NCI-H2171 treated with DMSO at 0.1 percent for 48 hours (cell line): ENCODE data around the gene COMP.

ENCODE experiments used
- DNase-seq: peaks from one replicate; lab custom pipeline; 2025; lab: John Stamatoyannopoulos, UW

COMP gene

DNA sequence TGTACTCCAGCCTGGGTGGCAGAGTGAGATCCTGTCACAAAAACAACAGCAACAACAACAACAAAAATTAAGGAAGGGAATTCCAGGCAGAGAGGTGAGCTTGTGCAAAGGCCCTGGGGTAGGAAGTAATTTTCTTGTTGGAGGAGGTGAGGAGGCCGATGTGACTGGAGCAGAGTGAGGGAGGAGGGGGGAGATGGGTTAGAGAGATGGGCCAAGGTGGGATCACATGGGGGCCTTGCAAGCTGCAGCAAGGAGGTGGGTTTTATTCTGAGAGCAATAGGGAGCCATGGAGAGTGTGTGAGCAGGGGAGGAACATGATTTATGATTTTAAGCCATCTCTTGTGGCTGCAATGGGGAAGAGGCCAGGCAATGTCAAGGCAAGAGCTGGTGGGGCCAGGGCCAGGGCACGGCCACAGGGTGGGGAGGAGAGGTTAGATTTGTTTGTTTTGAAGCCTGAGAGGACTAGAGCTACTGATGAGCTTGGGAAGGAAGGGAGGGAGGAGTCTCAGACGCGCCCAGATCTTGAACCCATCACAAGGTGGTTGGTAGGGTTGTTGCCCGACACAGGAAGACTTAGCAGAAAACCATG lies 12.5 kb upstream of the COMP start:
- DNase-seq: no peak

DNA sequence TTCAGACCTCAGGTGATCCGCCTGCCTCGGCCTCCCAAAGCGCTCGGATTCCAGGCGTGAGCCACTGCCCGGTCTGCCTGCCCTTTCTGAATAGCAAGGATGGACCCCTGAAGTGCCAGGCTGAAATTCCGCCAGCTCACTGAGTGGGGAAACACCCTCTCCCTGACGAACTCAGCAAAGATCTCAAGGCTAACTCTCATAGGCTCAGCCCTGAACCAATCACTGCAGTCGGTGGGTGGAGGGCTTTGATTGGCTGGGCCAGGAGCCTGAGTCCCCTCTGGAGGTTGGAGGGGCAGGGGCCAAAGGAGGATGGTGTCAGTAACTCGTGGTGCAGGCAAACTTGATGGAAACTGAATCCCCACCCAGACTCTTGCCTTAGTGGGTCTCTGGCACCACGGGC lies 11.2 kb upstream of the COMP start:
- DNase-seq: no peak

DNA sequence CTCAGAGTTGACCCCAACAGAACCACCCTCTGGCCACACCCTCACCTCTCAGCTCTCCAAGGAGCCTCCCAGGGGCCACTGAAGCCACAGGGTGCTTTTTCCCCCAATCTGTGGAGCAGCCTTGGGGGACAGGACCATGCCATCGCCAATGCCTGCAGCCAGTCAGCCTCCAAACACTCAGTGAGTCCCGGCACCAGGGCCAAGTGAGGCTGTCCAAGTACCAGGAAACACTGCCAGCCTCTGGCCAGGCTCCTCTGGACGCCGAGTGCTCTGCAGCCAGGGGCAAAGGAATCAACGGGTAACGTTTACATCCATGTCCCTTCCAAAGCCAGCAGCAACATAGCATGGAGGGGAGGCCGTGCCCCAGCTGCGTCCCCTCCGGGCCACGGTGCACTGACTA lies 9.5 kb upstream of the COMP start:
- DNase-seq: no peak

DNA sequence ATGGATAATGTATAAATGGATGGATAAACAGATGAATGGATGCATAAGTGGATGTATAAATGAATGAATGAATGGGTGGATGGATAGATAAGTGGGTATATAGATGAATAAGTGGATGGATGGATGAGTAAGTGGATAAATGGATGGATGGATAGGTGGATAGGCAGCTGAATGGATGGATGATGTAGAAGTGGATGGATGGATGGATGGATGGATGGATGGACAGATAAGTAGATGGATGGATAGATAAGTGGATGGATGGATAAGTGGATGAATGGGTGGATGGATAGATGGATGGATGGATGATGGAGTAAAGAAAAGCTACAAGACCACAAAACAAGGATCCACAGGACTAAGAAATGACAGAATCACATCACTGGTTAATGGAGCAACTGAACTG lies 9.0 kb upstream of the COMP start:
- no peak for DNase-seq

DNA sequence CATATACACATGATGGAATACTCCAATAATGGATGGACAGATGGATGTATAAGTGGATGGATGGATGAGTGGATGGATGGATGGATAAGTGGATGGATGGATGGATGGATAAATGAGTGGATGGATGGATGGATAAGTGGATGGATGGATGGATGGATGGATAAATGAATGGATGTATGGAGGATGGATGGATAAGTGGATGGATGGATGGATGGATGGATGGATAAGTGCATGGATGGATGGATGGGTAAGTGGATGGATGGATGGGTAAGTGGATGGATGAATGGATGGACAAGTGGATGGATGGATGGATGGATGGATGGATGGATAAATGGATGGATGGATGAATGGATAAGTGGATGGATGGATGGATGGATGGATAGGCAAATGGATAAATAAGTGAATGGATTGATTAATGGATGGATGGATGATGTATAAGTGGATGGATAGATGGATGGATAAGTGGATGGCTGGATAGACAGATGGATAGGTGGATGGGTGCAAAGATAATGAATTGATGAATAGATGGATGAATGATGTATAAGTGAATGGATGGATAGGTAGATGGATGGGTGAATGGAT lies 8.4 kb upstream of the COMP start:
- DNase-seq: no peak

DNA sequence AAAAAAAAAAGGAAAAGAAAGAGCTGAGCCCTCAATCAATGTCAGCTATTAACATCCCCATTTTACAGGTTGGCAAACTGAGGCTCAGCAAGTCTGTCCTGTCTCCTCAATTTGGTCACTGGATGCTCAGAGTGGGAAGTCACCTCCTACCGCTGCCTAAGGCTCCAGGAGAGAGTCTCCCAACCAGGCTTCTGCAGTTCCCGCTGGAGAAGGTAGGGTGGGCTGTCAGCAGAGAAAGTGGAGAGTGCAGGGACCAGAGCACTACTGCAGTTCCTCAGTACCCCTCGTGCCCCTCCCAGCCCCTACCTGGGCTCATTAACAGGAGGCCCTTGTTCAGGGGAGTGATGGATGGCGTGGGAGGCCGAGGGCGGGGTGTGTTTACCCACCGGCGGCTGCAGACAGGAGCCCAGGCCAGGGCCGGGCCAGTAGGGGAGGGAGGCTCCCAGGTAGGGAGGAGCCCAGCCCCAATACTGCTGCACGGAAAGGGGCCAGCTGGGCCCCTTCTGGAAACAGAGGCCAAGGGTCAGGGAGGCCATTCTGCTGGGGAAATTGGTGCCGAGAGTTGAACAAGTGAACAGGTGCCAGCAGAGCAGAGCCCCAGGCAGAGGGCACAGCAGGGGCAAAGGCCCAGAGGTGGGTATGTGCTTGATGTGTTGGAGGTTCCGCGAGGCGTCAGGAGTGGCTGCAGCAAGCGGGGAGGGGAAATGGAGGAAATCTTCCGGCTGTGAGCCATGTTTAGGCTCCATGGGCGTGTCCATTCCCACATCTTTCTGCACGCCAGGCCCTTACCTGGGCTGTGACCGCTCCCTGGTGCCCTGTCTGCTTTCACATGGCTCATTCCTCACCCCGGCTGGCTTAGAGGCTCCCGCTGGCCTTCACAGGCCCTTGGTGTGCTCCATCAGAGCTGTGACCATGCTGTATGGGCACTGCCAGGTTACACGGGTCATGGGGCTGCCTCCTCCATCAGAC lies 7.6 kb upstream of the COMP start:
- no peak for DNase-seq

DNA sequence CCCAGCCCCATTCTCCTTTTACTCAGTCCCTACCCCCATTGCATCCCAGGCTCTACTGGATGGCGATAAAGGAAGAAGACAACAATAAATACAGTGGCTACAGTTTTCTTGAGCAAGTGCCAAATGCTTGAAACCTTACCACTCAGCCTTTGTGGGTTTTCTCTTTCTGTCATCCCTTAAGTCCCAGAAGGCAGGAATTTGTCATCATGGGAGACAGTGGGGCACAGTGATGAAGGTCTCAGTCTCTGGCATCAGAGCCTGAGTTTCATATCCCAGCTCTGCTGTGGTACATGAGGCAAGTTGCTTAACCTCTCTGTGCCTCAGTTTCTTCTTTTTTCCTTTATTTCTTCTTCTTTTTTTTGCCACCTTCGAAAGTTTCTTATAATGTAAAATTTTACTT lies 5.1 kb upstream of the COMP start:
- DNase-seq: no peak

DNA sequence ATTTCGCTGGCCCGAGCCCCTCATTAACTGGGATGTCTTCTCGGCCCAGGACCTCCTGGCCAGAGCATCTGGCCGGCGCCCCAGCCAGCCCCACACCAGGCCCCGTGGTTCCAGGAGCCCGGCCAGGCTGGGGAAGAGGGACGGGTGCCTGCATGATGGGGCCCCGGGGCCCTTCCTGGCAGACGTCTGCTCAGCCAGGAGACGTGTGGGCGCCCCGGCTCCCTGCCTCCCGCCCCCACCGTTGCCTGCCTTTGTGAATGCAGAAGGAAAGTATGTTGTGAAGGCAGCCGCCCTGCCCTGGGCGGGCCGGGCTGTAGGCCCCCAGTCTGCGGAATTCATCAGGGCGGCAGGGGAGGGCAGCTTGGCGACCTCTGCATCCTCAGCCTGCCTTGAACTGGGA lies 4.4 kb upstream of the COMP start:
- DNase-seq: no peak

DNA sequence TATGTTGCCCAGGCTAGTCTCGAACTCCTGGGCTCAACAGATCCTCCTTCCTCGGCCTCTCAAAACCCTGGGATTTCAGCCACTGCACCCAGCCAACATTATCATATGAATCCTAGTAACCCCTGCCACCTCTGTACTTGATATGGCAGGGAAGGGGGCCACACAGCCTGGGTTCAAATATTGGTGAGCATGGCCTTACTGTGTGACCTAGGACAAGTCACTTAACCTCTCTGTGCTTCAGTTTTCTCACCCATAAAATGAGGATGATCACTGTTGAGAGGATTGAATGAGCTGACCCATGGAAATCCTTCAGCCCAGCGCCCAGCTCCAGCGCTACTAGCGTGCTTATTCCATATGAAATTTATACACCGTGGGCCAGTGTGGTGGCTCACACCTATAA lies 3.6 kb upstream of the COMP start:
- no peak for DNase-seq

DNA sequence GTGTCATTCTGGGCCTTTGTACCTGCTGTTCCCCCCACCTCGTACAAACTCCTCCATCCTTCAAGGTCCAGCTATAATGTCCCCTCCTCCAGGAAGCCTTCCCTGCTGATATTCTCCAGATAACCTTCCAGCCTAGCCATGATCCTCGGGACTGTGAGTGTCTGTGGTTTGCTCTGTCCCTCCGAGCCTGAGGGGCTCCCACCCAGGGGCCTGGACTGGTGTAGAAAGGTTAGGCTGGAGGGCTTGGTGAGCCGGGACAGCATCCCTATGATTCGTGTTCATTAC lies 2.9 kb upstream of the COMP start:
- no peak for DNase-seq

DNA sequence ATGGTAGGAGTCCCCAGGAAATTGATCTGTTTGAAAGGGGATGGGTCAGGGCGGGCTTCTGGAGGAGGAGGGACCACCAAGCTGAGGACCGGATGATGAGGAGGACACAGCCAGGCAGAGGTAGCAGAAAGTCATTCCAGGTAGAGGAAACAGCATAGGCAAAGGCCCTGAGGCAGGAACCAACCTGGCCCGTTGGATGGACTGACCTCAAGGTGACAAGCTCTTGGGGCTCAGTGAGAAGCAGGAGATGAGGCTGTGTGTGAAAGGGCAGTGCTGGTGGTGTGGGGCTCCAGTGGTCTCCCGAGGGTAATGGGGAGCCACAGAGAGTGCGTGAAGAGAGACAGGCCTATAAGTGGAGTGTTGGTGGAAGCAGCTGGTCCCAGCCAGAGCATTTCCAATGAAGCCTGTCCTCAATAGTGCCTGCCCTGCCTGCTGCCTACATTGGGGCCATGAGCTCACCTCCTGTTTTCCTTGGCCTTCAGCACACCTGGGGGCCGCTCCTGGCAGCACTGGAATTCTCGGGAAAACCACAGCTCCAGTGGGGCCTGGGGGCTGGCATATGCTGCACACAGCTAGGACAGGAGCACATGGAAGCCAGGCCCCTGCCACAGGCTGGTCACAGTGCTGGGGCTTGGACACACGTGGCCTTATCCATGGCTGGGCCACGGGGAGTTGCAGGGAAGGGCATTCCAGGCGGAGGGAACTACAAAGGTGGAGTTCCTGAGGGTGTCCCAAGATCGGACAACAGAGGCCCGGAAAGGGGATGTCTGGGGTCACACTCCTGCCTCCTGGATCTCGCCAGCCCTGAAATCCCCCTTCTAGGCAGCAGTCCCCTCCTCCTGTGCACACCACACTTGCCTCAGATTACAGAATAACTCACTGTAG lies 2.3 kb upstream of the COMP start:
- no peak for DNase-seq

DNA sequence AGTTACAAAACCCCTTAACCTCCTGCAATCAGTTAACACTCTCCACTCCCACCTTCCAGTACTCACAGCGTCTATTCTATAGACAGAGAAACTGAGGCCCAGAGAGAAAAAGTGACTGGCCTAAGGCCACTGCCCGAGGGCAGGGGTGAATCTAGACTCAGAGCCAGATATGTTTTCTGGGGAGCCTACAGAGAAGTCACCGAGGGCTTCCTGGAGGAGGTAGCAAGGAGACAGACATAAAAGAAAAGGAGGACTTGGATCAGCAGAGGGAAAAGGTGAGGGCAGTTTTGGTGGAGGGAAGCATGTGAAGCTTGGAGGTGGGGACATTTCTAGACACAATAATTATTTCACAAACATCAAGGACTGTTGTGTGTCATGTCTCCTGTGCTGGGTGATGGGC lies 1.6 kb upstream of the COMP start:
- no peak for DNase-seq

DNA sequence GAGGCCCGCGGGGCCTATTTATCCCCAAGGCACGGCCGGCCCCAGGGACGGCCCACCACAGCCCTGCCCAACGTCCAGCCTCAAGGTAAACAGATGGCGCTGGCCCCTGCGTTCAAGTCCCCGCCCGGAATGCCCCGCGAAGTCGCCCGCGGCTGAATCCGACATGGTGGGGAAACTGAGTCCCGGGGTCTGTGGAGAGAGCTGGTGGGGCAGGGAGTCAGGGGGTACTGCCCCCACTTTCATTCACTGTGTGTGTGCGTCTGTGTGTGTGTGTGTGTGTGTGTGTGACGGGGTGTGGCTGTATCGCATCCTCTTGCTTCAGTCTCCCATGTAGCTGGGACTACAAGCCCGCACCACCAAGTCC lies 192 bp upstream of the COMP start:
- DNase-seq: no peak

DNA sequence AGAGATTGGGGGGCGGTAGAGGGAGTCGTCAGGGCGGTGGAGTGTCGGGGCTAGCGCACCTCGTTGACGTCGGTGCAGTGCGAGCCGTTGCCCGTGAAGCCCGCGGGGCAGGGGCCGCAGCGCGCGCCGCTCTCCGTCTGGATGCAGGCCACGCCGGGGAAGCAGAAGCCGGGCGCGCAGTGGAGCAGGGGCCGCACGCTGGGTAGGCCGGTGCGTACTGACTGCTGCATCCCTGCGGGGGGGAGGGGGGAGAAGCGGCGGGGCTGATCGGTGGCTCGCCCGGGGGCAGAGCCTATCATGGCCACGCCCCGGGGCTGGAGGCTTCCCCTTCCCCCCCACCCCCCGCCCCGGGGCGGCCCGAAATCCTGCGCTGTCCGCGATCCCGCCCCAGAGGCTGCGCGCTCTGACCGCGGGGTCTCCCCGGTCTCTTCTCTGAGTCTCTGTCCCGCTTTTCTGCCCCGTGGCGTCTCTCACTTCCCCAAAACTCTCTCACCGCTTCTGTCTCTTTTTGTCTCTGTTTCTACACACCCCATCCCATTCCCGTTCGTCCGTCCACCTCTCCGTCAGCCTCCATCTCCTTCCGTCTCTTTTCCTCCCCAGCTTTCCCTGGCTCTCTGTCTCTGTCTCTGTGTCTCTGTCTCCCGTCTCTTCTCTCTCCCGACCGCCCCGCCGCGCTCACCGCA lies 1.1 kb downstream of the COMP start:
- no peak for DNase-seq

DNA sequence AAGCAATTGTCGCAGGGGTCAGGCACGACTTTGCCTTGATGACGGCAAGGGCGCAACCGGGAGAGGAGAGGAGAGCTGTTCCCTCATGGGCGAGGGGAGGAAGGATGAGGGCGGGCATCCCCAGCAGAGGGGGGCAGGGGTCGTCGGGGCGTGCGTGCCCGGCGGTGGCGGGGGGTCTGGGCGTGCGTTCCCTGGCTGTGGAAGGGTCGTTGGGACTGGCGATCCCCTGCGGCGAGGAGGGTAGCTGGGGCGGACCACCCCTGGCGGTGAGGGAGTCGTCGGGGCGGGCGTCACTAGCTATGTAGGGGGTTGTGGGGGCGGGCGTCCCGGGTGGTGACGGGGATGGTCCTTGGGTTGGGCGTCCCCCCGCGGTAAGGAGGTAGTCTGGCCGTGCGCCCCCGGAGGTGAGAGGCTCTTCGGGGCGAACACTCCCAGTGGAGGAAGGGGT lies 1.7 kb downstream of the COMP start:
- no peak for DNase-seq

DNA sequence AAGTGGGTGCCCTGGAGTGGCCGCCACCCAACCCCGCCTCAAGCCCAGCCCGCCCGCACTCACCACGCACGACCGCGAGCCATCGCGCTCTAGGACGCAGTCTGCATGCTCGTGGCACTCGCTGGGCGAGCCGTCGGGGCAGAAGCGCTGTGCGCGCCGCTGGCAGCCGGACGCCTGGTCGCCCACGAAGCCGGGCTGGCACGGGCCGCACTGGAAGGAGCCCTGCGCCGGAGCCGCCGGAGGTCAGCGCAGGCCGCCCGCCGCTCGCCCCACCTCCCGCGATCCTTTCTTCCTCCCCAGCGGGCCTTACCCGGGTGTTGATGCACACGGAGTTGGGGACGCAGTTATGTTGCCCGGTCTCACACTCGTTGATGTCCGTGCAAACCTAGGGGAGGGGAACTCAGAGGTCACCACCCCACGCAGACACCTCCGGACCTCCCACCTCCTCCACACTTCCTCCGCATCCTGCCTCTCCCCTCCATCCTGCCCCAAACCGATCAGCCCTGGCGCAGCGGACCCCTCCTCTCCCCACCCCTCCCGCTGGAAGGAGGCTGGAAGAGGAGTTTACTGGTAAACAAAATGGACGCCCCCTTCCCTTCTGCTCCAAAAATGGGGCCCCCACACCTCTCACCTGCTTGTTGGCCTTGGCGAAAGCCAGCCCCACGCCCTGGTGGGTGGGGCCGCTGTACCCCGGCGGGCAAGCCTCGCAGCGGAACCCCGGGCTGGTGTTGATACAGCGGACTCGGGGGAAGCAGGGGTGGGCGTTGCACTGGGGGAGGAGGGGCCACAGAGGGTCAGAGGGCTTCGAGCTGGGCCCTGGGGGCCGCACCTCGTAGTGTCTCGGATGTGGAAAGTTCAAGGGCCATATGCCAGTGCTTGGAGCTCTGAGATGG lies 2.3 kb downstream of the COMP start:
- no peak for DNase-seq

DNA sequence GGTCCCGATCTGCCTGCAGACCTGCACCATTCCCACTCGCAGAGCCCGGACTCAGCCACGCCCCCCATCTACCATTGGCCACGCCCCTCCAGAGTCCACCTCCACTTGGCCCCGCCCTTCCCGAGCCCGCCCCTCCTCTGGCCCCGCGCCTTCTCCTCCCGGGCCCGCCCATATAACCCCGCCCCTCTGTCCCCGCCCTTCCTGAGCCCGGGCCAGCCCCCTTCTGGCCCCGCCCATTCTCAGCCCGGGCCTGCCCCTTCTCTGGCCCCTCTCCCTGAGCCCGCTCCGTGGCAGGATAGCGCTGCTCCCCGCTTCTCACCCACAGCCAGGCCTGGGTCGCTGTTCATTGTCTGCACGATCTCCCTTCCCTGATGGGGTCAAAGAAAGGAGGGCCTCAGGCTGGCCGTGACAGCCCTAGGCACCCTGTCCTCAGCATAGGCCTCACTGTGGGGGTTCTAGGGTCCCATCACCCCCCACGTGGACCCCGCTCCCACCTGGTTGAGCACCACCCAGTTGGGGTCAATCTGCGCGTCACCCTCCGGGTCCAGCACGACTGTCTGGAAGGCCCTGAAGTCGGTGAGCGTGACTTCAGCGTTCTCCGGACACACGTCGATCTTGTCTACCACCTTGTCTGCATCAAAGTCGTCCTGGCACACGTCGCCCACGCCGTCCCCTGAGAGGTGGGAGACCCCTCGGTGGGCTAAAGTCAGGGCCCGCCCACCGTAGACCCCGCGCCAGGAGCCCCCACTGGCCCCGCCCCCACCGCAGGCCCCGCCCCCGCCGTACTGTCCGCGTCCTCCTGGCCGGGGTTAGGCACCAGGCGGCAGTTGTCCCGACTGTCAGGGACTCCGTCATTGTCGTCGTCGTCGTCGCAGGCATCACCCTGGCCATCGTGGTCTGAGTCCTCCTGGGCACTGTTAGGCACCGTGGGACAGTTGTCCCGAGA lies 5.7 kb downstream of the COMP start:
- peak; percentile 40 for DNase-seq

DNA sequence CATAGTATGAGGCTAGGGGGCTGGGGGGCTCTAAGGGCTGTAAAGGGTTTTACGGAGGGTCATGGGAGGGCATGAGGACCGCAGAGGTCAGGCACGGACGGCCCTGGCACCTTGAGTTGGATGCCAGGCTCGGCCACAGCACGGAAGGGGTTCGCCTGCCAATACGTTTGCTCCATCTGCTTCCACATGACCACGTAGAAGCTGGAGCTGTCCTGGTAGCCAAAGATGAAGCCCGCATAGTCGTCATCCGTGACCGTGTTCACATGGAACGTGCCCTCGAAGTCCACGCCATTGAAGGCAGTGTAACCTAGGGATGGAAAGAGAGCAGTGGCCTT lies 6.4 kb downstream of the COMP start:
- no peak for DNase-seq

DNA sequence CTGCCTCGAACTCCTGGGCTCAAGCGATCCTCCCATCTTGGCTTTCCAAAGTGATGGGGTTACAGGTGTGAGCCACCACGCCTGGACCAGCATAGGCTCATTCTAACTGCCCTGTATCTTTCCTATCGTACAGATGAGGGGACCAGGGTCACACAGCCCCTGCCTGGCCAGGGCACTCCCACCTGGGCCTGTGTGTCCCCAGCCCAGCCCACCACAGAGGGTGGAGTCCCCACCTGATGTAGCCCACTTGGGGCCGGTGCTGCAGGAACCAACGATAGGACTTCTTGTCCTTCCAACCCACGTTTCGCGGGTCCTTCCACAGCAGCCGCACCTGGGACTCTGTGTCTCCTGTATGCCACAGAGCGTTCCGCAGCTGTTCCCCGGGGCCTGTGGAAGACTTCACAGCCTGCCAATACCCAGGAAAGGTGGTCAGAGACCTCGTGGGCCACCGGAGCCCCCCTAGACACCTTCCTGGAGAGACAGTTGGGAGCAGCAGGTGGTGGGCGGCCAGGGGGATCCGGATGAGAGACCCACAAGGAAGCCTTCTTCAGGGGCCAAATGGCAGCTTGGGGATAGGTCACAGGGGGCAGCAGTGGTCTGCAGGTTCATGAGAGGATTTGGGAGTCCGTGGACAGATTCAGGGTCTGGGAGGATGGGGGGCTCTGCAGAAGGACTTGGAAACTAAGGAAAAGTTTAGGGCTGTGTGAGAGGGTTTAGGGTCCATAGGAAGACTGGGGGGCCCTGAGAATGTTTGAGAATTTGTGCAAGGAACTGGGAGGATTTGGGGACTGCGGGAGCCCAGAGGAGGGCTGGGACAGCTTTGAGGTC lies 6.9 kb downstream of the COMP start:
- DNase-seq: no peak
